ENCODE results near the gene ASB1. TPM values are rescaled to one million over a fixed set of nuclear protein-coding genes. Genes with fewer than 3 reads are reported as not detected.

ASB1 gene
- total RNA-seq, 2 experiments from 2014 or later: 26.2 to 28.9 TPM

DNA sequence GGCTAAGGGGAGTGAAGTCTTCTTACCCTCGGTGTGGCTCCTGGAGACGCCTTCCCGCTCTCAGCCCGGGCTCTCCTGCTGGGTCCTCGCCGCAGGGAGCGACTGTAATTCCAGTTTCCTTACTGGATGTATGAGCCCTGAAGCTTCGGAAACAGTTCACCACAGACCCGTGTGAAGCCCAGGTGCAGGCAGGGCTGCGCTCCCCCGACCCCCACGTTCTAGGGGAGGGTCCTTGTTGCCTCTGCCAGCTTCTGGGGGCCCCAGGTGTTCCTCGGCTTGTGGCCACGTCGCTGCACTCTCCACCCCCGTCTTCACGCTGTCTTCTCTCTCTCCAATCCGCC is 5.1 kb upstream of the ASB1 start:
- H3K9me3 Mint-ChIP-seq: peaks cover 2% of the 10 kb centered on the region
- H3K4me3 Mint-ChIP-seq: no peak overlapping the region
- H3K27ac Mint-ChIP-seq: no peak overlapping the region
- H3K27me3 Mint-ChIP-seq: no peaks in the 10 kb centered on the region
- peaks cover 9% of the 10 kb centered on the region for H3K4me1 Mint-ChIP-seq
- no peaks in the 10 kb centered on the region for H3K36me3 Mint-ChIP-seq (ENCODE audit: low read depth)
- CTCF ChIA-PET: no interaction called here
- POLR2A ChIA-PET: no interaction called here
- DNase-seq: no peak

DNA sequence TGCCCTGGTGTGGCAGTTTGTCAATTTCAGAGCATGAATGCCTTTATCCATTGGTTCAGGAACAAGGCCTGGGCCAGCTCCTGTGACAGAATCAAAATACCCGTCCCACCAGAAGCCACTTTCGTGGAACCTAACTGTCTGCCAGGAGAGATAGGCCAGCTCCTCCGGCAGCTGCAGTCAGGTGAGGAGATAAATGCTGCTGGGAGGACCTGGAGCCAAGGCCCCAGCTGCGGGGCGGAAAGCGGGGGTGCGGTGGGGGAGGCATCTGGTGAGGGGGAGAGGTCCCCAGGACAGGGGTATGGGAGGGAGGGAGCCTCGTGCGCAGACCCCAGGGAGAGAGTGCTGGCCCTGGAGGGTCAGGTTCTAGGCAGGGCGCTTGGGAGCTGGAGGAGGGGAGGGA is 4.4 kb upstream of the ASB1 start:
- ChIA-PET CTCF (no interaction called here), POLR2A (no interaction called here)
- Mint-ChIP-seq H3K4me3 (no peak overlapping the region), H3K4me1 (peaks cover 10% of the 10 kb centered on the region), H3K9me3 (no peaks in the 10 kb centered on the region), H3K36me3 (ENCODE audit: low read depth) (no peaks in the 10 kb centered on the region), H3K27ac (no peak overlapping the region), H3K27me3 (no peaks in the 10 kb centered on the region)
- no peak for DNase-seq

DNA sequence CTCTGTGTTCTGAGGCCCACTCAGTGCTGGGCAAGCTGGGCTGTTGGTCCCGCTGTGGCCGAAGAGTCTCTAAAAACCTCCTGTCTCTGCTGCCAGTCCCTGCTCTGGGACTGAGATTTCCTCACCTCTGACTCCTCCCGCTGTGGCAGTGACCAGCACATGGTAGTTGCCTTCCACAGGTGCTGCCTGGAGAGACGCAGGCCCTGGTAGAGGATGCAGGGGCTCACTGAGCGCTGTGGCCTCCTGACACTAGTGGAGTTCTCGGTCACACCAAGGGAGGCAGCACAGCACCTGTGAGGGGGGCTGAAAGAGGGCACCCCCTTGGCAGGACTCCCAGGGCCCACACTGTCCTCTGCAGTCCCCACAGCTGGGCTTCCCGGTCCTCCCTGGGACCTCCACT is 3.8 kb upstream of the ASB1 start:
- Mint-ChIP-seq H3K27me3 (no peaks in the 10 kb centered on the region), H3K4me3 (no peak overlapping the region), H3K27ac (no peak overlapping the region), H3K36me3 (ENCODE audit: low read depth) (peaks cover 5% of the 10 kb centered on the region), H3K9me3 (no peaks in the 10 kb centered on the region), H3K4me1 (peaks cover 17% of the 10 kb centered on the region)
- ChIA-PET POLR2A (no interaction called here), CTCF (interaction anchor here (1.6 kb wide), 1 partner anchor 9 kb away, joined by 7 read pairs; no protein-coding TSS in a partner anchor)
- DNase-seq: no peak

DNA sequence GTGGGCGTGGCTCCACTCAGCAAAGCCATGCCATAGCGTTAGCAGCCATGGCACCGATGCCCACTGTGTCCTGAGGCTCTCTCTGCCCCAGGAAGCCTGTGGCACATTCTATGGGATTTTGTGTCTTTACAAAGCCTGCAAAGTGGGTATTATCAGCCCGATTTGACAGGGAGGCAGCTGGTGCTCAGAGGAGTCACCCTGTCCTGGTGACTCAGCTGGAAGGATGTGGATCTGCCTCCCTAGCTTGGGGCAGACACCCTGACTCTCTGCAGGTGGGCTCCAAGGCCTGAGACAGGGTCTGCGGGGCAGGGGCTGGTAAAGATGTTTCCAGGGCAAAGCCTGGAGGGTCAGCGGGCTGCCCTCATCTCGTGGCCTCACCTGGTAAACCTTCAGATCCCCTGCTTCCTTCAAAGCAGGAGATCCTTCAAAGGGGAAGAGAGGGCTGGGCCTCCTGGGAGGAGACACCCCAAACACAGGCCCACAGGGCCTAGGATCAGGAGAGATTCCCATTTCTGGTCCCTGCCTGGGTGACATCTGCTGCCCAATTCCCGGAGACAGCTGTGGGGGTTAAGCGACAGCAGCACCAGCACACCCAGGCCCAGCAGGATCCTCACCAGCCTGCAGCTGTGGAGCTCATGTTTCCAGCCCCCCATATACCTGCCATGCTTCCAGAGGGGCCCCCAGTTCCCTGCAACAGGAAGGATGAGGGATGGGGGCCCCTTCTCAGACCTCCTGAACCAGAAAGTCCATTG is 3.0 kb upstream of the ASB1 start:
- DNase-seq: no peak
- ChIA-PET CTCF (interaction anchor here (0.5 to 1.6 kb wide), 2 partner anchors 10 to 32 kb away, joined by 5 to 7 read pairs; no protein-coding TSS in a partner anchor), POLR2A (no interaction called here)
- peaks cover 3% of the 10 kb centered on the region for H3K9me3 Mint-ChIP-seq
- no peaks in the 10 kb centered on the region for H3K27me3 Mint-ChIP-seq
- no peak overlapping the region for H3K4me3 Mint-ChIP-seq
- no peak overlapping the region for H3K27ac Mint-ChIP-seq
- peaks cover 24% of the 10 kb centered on the region for H3K4me1 Mint-ChIP-seq
- peaks cover 6% of the 10 kb centered on the region for H3K36me3 Mint-ChIP-seq (ENCODE audit: low read depth)

DNA sequence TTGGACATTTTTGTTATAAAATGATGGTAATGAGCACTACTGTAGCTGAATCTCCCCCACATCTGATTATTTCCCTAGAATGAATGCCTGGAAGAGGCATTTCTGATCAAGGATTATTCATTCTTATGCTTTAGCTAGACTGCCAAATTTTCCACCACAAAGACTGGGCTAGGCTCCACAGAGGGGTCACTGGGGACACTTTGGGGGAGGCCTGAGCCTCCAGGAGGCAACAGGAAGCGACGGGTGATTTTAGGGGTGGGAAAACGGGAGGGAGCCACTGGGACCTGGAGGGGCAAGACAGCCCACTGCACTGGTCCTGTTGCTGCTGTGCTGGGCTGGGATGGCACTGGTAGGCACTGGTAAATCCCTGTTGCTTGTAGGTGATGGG is 2.4 kb upstream of the ASB1 start:
- H3K27me3 Mint-ChIP-seq: no peaks in the 10 kb centered on the region
- ChIA-PET POLR2A (no interaction called here), CTCF (interaction anchor here (1.6 kb wide), 1 partner anchor 10 kb away, joined by 7 read pairs; no protein-coding TSS in a partner anchor)
- DNase-seq: no peak
- peaks cover 4% of the 10 kb centered on the region for H3K9me3 Mint-ChIP-seq
- H3K4me3 Mint-ChIP-seq: peak overlapping the region; percentile 42
- no peak overlapping the region for H3K27ac Mint-ChIP-seq
- peaks cover 27% of the 10 kb centered on the region for H3K4me1 Mint-ChIP-seq
- H3K36me3 Mint-ChIP-seq (ENCODE audit: low read depth): peaks cover 8% of the 10 kb centered on the region

DNA sequence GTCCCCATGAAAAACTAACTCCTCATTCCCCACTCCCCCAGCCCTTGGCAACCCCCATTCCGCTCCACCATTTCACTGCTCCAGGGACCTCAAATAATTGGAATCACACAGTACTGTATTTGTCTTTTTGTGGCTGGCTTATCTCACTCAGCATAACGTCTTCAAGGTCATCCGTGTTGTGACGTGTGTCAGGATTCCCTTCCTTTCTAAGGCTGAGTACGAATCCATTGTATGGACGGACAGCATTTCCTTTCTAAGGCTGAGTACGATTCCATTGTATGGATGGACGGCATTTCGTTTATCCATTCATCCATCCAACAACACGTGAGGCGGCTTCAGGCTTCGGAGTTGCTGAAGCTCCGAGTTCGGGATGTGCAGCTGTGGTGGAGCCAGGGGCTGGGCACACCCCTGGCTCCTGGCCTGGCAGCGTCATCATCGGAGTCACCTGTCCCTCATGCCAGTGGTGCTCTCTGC is 1.2 kb upstream of the ASB1 start:
- peak overlapping the region; percentile 79 for H3K4me3 Mint-ChIP-seq
- no peak for DNase-seq
- peak overlapping the region; percentile 67 for H3K27ac Mint-ChIP-seq
- H3K4me1 Mint-ChIP-seq: peaks cover 38% of the 10 kb centered on the region
- no peaks in the 10 kb centered on the region for H3K27me3 Mint-ChIP-seq
- CTCF ChIA-PET: interaction anchor here (0.9 kb wide), 1 partner anchor 11 kb away, joined by 3 read pairs; no protein-coding TSS in a partner anchor
- H3K36me3 Mint-ChIP-seq (ENCODE audit: low read depth): peaks cover 16% of the 10 kb centered on the region
- POLR2A ChIA-PET: no interaction called here
- peaks cover 4% of the 10 kb centered on the region for H3K9me3 Mint-ChIP-seq

DNA sequence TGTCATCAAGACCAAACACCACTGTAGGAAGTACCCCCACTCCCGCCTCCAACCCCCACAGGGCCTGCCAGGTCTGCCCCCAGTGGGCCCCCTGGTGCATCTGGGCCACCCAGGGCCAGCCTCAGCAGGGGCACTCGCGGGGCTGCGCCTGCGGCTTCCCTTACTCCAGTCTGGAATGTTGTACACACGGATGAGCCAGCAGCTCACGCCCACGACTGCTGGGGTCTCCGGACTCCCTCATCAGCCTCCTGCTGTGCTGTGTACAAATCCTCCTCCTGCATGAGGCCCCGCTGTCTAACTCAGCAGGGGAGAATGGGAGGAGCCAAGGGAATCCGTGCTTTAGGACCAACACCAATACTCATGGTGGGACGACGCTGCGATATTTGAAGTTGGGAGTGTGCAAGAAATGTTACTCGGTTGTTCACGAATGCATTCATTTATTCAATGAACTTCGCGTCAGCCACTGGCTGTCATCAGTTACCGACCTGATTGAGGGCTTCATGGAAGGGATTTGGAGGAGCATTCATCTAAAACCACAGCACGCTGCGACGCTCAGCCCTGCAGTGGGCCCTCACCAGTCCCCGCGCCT is 654 bp upstream of the ASB1 start:
- peaks cover 18% of the 10 kb centered on the region for H3K36me3 Mint-ChIP-seq (ENCODE audit: low read depth)
- peak overlapping the region; percentile 93 for H3K27ac Mint-ChIP-seq
- H3K9me3 Mint-ChIP-seq: peaks cover 4% of the 10 kb centered on the region
- H3K4me1 Mint-ChIP-seq: peaks cover 39% of the 10 kb centered on the region
- ChIA-PET CTCF (interaction anchor here (0.9 kb wide), 1 partner anchor 12 kb away, joined by 3 read pairs; no protein-coding TSS in a partner anchor), POLR2A (no interaction called here)
- H3K4me3 Mint-ChIP-seq: peak overlapping the region; percentile 79
- DNase-seq: no peak
- no peaks in the 10 kb centered on the region for H3K27me3 Mint-ChIP-seq

DNA sequence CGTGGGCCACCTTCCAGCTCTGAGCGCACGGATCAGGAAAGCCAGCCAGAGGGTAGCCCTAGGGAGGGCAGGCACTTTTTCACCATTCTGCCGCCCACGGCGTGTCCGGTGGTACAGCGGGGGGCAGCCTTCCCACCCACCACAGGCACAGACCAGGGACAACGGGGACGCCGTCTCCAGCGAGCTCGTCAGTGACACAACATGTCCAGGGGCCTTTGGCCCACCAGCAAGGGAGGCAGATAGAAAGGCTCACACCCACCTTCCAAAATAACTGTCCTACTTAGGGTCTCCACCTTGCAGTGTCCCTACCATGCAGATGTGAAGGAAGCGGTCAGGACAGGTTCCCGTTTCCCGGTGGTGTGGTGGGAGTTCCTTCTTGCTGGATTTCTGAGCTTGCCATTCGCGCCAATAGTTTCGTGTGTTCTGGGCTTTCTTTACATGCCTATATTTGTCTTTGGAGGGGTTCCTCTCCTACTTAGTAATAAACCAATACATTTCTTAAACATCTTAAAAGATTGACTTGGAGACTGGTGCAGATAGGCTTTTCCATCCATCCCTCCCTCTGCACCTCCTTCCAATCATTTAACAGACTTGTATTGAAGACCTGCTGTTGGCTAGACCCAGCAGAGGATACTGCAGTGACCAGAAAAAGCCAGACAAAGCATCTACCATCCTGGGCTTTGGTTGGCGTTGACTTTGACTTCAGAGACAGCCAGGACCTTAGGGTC is 872 bp downstream of the ASB1 start:
- no peaks in the 10 kb centered on the region for H3K27me3 Mint-ChIP-seq
- H3K36me3 Mint-ChIP-seq (ENCODE audit: low read depth): peaks cover 18% of the 10 kb centered on the region
- ChIA-PET POLR2A (no interaction called here), CTCF (interaction anchor here (1.4 to 1.5 kb wide), 2 partner anchors 8 to 12 kb away, joined by 3 to 4 read pairs; no protein-coding TSS in a partner anchor)
- H3K4me3 Mint-ChIP-seq: peak overlapping the region; percentile 91
- H3K4me1 Mint-ChIP-seq: peaks cover 43% of the 10 kb centered on the region
- no peak for DNase-seq
- H3K9me3 Mint-ChIP-seq: peaks cover 4% of the 10 kb centered on the region
- peak overlapping the region; percentile 95 for H3K27ac Mint-ChIP-seq

DNA sequence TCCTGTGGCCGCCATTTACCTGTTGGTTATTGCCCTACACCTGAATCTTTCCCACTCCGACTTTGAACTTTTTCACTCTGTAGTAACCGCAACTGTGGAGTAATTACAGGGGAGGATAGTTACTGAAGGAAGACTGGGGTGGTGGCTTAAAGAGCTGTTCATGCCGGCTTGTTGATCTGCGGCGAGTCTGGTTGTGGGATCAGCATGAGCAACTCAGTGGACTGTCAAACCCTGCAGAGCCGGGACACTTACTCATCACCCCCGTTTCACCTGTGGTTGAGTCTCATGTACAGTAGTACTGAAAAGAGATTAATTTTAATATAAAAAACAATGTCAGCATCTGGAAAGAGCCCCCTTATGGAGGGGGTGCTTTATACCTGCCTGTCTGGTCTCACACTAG is 2.1 kb downstream of the ASB1 start:
- DNase-seq: no peak
- Mint-ChIP-seq H3K36me3 (ENCODE audit: low read depth) (peaks cover 25% of the 10 kb centered on the region), H3K9me3 (peaks cover 4% of the 10 kb centered on the region), H3K4me3 (no peak overlapping the region), H3K27ac (no peak overlapping the region), H3K27me3 (no peaks in the 10 kb centered on the region), H3K4me1 (peaks cover 44% of the 10 kb centered on the region)
- ChIA-PET CTCF (interaction anchor here (1.5 kb wide), 1 partner anchor 11 kb away, joined by 4 read pairs; no protein-coding TSS in a partner anchor), POLR2A (no interaction called here)

DNA sequence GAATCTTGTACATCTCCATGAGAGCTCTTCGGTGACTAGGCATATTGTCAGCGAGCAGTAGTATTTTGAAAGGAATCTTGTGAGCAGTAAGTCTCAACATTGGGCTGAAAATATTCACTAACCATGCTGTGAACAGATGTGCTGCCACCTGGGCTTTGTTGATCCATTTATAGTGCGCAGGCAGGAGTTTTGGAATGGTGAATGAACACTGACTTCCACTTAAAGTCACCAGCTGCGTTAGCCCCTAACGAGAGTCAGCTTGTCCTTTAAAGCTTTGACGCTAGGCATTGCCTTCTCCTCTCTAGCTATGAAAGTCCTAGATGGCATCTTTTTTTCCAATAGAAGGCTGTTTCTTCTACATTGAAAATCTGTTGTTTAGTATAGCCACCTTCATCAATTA is 4.1 kb downstream of the ASB1 start:
- H3K4me1 Mint-ChIP-seq: peaks cover 39% of the 10 kb centered on the region
- peaks cover 4% of the 10 kb centered on the region for H3K9me3 Mint-ChIP-seq
- H3K36me3 Mint-ChIP-seq (ENCODE audit: low read depth): peaks cover 35% of the 10 kb centered on the region
- ChIA-PET CTCF (no interaction called here), POLR2A (no interaction called here)
- no peaks in the 10 kb centered on the region for H3K27me3 Mint-ChIP-seq
- H3K27ac Mint-ChIP-seq: no peak overlapping the region
- DNase-seq: no peak
- H3K4me3 Mint-ChIP-seq: no peak overlapping the region

DNA sequence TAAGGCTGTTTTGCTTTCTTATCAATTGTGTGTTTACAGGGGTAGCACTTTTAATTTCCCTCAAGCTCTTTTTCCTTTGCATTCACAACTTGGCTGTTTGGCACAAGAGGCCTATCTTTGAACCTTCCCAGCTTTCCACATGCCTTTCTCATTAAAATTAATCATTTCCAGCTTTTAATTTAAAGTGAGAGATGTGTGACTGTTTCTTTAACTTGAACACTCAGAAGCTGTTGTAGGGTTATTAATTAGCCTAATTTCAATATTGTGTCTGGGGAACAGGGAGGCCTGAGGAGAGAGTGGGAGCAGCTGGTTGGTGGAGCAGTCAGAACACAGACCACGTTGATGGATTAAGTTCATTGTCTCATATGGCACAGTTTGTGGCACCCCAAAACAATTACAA is 4.7 kb downstream of the ASB1 start:
- Mint-ChIP-seq H3K27me3 (no peaks in the 10 kb centered on the region), H3K9me3 (peaks cover 4% of the 10 kb centered on the region), H3K36me3 (ENCODE audit: low read depth) (peaks cover 39% of the 10 kb centered on the region), H3K27ac (no peak overlapping the region), H3K4me1 (peaks cover 35% of the 10 kb centered on the region), H3K4me3 (no peak overlapping the region)
- ChIA-PET CTCF (no interaction called here), POLR2A (interaction anchor here (0.7 kb wide), 1 partner anchor 1403 kb away, joined by 3 read pairs; no protein-coding TSS in a partner anchor)
- DNase-seq: no peak

DNA sequence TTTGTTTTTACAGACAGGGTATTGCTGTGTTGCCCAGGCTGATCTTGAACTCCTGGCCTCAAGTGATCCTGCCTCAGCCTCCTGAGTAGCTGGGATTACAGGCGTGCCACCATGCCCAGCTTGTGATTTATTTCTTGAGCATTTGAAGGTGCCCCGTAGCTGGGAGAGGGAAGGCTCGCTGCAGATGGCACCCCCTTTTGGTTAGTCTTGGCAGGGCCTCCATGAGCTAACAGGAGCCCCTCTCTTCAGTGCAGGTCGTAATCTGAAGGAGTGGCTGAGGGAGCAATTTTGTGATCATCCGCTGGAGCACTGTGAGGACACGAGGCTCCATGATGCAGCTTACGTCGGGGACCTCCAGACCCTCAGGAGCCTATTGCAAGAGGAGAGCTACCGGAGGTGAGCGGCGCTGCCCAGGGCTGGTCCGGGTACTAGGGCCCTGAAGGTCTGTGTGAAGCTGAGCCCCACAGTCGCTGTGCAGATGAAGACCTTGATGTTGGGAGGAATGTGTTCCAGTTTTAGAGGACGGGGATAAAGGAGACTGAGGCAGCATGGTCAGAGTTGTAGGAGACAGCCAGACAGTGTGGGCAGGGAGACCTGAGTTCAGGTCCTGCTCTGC is 6.7 kb downstream of the ASB1 start:
- POLR2A ChIA-PET: no interaction called here
- Mint-ChIP-seq H3K36me3 (ENCODE audit: low read depth) (peaks cover 45% of the 10 kb centered on the region), H3K27ac (peak overlapping the region; percentile 2)

More for the DNA sequence above, 6.7 kb downstream of the ASB1 start:
- Mint-ChIP-seq H3K4me1 (peaks cover 24% of the 10 kb centered on the region), H3K9me3 (peaks cover 4% of the 10 kb centered on the region), H3K27me3 (no peaks in the 10 kb centered on the region), H3K4me3 (no peak overlapping the region)
- DNase-seq: no peak
- CTCF ChIA-PET: interaction anchor here (1.3 kb wide), 1 partner anchor 28 kb away, joined by 3 read pairs; no protein-coding TSS in a partner anchor

Measured in activated CD4-positive, alpha-beta T cell treated with anti-CD3 and anti-CD28 coated beads, Interleukin-2, amount 10 ng/mL, durations not matched to agents 7 days and 5 days (primary cell).